LNCaP clone FGC (cell line): ENCODE results near the gene TNFRSF19.

Experiments
- DNase-seq: peaks from one replicate; pipeline ENCODE4 v3.0.0-alpha.2; 2011; ENCODE audit warnings: low read depth
- H3K4me3 ChIP-seq: 2 replicates; pipeline ENCODE4 v1.5.1; 2011; ENCODE audit warnings: mild to moderate bottlenecking, low read depth, low read length, control low read depth
- TF ChIP-seq, protein P1 (sequence below): IDR thresholded peaks from 2 replicates; pipeline ENCODE4 v1.5.1; 2012; ENCODE audit warnings: mild to moderate bottlenecking; ENCODE audit not compliant: control insufficient read depth, insufficient read depth; ENCODE audit errors: extremely low read depth

Gene TNFRSF19

DNA sequence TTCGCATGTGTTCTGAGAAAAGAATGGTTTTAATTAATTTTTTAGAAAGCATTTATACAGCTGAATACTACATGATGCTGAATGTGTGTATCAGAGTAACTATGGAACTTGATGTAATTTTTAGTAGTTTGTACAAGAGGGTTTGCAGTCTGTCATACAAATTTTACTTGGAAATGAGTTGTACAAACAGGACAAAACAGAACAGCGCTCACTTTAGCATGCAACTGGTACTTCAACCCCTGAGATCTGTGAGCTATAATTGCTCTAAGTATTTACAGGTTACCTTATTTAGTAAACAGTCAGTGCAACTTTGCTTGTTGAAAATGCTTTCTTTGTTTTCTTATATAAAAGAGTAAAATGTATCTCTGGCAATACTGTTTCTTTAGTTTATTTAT, 706 bp downstream of the TNFRSF19 start:
- TF ChIP-seq, protein P1, sequence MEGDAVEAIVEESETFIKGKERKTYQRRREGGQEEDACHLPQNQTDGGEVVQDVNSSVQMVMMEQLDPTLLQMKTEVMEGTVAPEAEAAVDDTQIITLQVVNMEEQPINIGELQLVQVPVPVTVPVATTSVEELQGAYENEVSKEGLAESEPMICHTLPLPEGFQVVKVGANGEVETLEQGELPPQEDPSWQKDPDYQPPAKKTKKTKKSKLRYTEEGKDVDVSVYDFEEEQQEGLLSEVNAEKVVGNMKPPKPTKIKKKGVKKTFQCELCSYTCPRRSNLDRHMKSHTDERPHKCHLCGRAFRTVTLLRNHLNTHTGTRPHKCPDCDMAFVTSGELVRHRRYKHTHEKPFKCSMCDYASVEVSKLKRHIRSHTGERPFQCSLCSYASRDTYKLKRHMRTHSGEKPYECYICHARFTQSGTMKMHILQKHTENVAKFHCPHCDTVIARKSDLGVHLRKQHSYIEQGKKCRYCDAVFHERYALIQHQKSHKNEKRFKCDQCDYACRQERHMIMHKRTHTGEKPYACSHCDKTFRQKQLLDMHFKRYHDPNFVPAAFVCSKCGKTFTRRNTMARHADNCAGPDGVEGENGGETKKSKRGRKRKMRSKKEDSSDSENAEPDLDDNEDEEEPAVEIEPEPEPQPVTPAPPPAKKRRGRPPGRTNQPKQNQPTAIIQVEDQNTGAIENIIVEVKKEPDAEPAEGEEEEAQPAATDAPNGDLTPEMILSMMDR, result 0 out of 2 replicates have a peak, but pooled peaks have one; percentile 13
- DNase-seq, result no peak
- H3K4me3 ChIP-seq, result peak overlapping the region; percentile 6; the same call in 1 of the 2 replicates

DNA sequence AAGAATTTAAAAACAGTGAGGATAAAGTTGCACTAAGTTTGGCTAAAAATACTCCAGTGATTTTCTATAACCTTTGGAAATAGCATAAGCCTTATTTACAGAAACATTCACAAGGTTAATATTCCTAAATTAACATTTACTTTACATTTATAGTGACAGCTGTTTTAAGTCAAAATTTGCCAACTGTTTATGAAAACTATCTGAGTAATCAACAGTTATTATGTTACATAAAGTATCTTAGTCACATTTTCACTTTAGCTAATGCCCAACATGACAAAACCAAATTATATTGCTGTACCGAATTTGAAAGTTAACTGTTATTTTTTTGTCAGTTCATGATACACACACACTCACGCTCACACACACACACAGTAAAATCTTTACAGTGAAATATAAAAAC, 1.2 kb downstream of the TNFRSF19 start:
- no peak for DNase-seq
- TF ChIP-seq, protein P1, result no peak
- H3K4me3 ChIP-seq, result no peak overlapping the region

- TF ChIP-seq, protein P1, result no peak
- H3K4me3 ChIP-seq, result no peak overlapping the region
- no peak for DNase-seq
These were observed 2.6 kb downstream of the TNFRSF19 start for GRCh38 chr13:23572836-23573235.

- DNase-seq, result no peak
- TF ChIP-seq, protein P1, result no peak
- no peak overlapping the region for H3K4me3 ChIP-seq
These were observed 4.4 kb downstream of the TNFRSF19 start for GRCh38 chr13:23574421-23575145.

- H3K4me3 ChIP-seq, result no peak overlapping the region
- TF ChIP-seq, protein P1, result no peak
- DNase-seq, result no peak
These were observed 5.4 kb downstream of the TNFRSF19 start for GRCh38 chr13:23575632-23576031.

GRCh38 chr13:23578411-23579071, 8.3 kb downstream of the TNFRSF19 start:
- TF ChIP-seq, protein P1, result peak; percentile 60
- DNase-seq, result no peak
- peak overlapping the region; percentile 67 for H3K4me3 ChIP-seq
